Embryonic facial prominence (tissue), 1 donor: ENCODE results near the gene PACC1.
"Not testable (repeated sequence)": the region's sequence is repeated elsewhere in the genome, so short reads cannot be mapped to it uniquely, and the experiment has no call there.

Experiments
- DNase-seq: peaks from one replicate; pipeline ENCODE4 v3.0.0-alpha.2; 2016; ENCODE audit errors: extremely low spot score

PACC1 gene

GRCh38 chr1:212329105-212329504, 85.6 kb downstream of the PACC1 start:
- DNase-seq, result no peak

GRCh38 chr1:212328248-212328647, 86.4 kb downstream of the PACC1 start:
- DNase-seq, result no peak

- no peak for DNase-seq
Observed at GRCh38 chr1:212326541-212326940, 88.1 kb downstream of the PACC1 start.

GRCh38 chr1:212323066-212323465, 91.6 kb downstream of the PACC1 start:
- DNase-seq, result no peak

GRCh38 chr1:212321031-212321430, 93.7 kb downstream of the PACC1 start:
- not testable (repeated sequence) for DNase-seq

GRCh38 chr1:212317916-212318315, 96.8 kb downstream of the PACC1 start:
- DNase-seq, result no peak

GRCh38 chr1:212315907-212316306, 98.8 kb downstream of the PACC1 start:
- DNase-seq, result no peak

- DNase-seq, result no peak
Observed at GRCh38 chr1:212315184-212315583, 99.5 kb downstream of the PACC1 start.
